GM21381 (cell line): ENCODE data around the gene VAMP3.

Source experiments
- ATAC-seq: cut with Tn5 transposase; IDR thresholded peaks from one replicate; pipeline ENCODE4 v1.9.1; 2021; ENCODE audit warnings: mild to moderate bottlenecking, moderate library complexity; ENCODE audit not compliant: unreplicated experiment

The VAMP3 gene

GRCh38 chr1:7770997-7771822, at the start of gene VAMP3:
Gene VAMP3 (plus strand): TSS chr1:7771296. CDS start chr1:7771384, 88 bp downstream.
- ATAC-seq, result peak; percentile 83

GRCh38 chr1:7721940-7722669, 49.0 kb upstream of the VAMP3 start:
- no peak for ATAC-seq

GRCh38 chr1:7722670-7723012, 48.5 kb upstream of the VAMP3 start:
- ATAC-seq, result no peak

- no peak for ATAC-seq
Observed at GRCh38 chr1:7726623-7727022, 44.5 kb upstream of the VAMP3 start.

GRCh38 chr1:7727809-7728471, 43.2 kb upstream of the VAMP3 start:
- no peak for ATAC-seq

GRCh38 chr1:7729761-7730160, 41.3 kb upstream of the VAMP3 start:
- ATAC-seq, result no peak

- ATAC-seq, result no peak
Observed at GRCh38 chr1:7732331-7732730, 38.8 kb upstream of the VAMP3 start.

- no peak for ATAC-seq
Observed at GRCh38 chr1:7733276-7733675, 37.8 kb upstream of the VAMP3 start.

GRCh38 chr1:7738044-7738443, 33.1 kb upstream of the VAMP3 start:
- no peak for ATAC-seq

- no peak for ATAC-seq
Observed at GRCh38 chr1:7743346-7743745, 27.8 kb upstream of the VAMP3 start.

GRCh38 chr1:7744882-7745281, 26.2 kb upstream of the VAMP3 start:
- no peak for ATAC-seq

- ATAC-seq, result no peak
Observed at GRCh38 chr1:7745783-7746182, 25.3 kb upstream of the VAMP3 start.

GRCh38 chr1:7747605-7748004, 23.5 kb upstream of the VAMP3 start:
- ATAC-seq, result no peak

- no peak for ATAC-seq
Observed at GRCh38 chr1:7749126-7749525, 22.0 kb upstream of the VAMP3 start.

- no peak for ATAC-seq
Observed at GRCh38 chr1:7751174-7751573, 19.9 kb upstream of the VAMP3 start.

- ATAC-seq, result no peak
Observed at GRCh38 chr1:7752512-7753417, 18.3 kb upstream of the VAMP3 start.

GRCh38 chr1:7753641-7754040, 17.5 kb upstream of the VAMP3 start:
- no peak for ATAC-seq

GRCh38 chr1:7754234-7754633, 16.9 kb upstream of the VAMP3 start:
- no peak for ATAC-seq

- no peak for ATAC-seq
Observed at GRCh38 chr1:7755448-7755847, 15.6 kb upstream of the VAMP3 start.

GRCh38 chr1:7760245-7760644, 10.9 kb upstream of the VAMP3 start:
- no peak for ATAC-seq

- ATAC-seq, result no peak
Observed at GRCh38 chr1:7761103-7761502, 10.0 kb upstream of the VAMP3 start.
